ENCODE data around the gene THSD4.

The THSD4 gene

DNA sequence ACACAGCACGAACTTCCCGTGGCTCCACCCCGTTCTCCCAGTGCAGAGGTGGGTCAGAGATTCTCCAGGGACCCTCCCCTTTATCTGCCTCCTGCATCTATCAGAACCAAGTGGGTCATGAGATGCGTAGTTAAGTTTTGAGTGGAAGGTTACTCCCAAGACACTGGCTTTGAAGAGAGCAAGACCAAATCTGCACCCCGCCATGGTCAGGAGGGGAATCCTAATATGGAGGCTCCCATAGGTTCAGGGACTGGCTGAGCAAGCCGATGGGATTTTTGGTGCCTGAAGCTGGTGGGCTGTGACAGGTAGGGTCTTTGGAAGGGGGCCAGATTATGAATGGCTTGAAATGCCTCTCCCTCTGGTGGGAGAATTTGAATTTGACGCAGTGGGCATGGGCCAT, 488.1 kb downstream of the THSD4 start:
- no peak for DNase-seq

DNA sequence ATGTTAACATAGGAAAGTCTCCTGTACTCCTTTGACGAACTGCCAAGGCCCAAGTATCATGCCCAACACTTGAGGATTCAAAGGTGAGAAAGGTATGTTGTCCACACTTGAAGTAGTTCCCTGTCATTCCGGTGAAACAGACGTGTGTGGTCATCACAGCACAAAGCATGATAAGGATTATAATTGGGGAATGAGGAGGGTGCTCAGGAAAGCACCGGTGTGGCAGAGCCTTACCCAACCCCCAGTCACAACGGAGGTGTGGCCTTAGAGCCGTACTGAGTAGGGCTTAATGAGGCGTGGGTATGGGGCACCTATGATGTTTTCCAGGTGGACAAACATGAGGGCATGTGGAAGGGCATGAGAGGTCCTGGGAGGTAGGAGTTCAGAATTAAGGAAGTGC, 492.1 kb downstream of the THSD4 start:
- DNase-seq: no peak

DNA sequence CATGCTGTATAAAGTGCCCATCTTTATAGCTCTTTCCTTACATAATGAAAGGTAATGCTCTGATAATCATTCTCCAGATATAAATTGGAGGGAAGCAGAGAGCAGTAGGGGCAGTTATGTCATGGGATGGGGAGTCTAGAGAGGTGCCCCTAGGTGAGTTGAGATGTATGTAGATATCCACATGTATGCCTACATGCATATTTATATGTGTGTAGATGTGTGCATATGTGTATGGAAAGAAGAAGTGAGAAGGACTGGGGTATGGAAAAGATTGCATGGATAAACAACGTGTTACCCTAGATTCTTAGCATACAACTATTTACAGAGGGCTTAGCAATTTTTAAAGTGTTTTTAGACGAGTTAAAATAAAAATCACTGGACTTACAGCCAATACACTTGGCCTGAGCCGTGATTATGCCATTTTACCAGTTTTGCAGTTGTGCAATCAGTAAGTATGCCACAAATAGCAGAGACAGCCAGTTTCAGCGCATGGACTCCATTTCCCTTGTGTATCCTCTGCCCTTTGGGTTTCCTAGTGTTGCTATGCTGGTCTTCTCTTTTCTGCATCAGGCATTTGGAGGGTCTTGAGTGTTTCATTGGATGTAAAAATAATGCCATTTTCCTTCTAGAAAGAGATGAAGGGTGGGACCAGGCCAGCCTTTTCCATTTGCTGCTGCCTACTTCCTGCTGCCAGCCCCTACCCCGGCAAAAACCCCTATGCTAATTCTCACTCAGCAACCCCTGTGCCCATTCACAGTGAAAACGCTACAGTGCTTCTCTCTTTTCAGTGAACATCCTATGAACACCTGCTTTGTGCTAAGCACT, 495.7 kb downstream of the THSD4 start:
- DNase-seq: no peak

DNA sequence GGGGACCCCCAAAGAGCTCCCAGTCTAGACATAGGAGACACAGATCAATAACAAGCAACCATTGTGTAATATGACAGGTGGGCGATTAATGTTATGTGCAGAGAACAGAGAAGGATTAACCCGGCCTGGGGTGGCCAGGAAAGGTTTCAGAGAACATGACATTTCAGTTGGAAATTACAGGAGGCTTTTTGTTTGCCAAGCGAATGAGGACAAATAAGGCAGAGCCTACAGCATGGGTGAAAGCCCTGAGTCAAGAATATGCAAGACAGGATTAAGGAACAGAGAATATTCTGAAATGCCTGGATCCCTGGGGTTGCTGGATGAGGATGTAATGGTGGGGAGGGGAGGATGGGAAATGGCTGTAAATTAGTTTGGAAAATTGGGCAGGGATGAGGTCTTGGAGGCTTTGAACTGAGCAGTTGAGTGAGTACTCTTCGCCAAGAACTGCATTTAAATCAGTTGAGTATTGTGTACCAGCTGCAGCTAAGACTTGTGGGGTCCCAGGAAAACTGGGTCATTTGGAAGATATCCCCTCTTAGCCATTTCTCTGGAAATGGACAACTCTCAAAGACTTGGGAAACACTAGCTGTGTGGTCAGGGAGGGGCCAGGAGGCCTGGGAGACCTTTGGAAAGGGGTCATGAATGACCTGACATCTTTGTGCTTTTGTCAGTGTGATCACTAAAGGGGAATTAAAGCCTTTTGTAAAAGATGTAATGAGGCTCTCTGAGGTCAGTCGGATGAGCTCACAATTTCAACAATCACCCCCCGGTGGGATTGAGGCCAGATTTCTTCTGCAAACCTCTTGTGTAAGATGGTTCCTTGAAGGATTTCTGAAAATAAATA, 496.5 kb downstream of the THSD4 start:
- DNase-seq: no peak

DNA sequence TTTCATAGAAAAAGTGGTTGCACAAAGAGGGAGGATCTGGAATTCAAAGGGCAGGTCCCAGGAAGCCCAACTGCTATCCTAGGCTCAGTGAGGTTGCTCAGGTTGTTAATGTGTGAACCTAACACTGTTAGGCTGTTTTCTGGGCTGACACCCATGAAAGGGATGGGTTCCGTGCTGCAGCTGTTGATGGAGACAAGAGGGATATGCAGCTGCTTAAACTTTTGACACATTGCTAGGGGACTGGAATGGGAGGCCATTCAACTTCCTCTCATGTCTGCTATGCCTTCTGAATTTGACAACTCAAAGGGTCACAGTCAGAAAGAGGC, 497.1 kb downstream of the THSD4 start:
- no peak for DNase-seq

DNA sequence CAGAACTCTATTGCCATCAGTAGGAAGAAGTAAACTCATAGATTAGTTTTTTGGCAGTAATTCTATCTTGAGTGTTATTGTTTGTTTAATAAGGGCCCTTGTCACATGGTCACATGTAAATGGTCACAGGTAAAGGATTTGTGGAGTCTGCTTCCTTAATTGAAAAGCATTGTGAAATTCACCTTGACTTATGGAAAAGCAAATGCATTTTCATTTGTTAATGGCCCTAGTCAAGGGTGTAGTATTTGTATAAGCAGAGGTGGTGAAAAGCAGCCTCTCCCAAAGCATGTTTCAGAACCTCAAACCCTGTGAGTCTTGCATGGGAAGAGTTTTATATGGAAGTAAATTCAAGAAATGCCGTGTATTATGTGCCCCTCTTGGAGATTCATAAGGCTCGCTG, 497.6 kb downstream of the THSD4 start:
- DNase-seq: no peak

DNA sequence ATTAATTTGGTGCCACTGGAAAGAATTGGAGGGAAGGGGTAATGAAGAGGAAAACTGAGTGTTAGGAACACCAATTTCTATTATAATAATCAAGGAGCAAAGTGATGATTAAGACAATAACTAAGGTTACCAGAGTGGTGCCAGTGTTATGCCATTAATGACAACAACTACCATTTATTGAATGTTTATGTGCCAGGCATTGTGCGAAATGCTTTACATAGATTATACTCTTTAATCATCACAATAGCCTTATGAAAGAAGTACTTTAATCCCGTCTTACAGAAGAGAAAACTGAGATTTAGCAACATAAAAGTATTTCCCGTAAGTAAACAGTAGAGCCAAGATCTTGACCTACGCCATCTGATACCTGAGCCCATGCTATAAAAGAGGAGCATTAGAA, 507.8 kb downstream of the THSD4 start:
- DNase-seq: no peak

DNA sequence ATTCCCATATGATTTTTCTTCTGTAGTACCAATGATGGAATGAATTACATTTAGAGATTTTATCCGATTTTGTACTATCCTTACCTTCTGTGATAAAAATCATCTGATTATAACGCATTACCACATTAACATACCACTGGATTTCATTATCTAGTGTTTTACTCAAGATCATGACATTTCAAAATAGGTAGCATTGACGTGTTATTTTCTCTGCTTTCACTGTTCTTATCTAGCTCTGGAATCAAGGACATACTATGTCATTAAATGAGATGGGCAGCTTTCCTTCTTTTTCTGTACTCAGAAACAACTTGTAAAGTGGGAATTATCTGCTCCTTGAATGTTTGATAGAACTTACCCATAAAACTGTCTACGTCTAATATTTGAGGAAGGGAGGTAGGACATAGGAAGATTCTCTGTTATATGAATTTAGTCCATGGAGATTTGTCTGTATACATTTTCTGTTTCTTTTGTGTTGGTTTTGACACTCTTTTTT, 511.4 kb downstream of the THSD4 start:
- no peak for DNase-seq

DNA sequence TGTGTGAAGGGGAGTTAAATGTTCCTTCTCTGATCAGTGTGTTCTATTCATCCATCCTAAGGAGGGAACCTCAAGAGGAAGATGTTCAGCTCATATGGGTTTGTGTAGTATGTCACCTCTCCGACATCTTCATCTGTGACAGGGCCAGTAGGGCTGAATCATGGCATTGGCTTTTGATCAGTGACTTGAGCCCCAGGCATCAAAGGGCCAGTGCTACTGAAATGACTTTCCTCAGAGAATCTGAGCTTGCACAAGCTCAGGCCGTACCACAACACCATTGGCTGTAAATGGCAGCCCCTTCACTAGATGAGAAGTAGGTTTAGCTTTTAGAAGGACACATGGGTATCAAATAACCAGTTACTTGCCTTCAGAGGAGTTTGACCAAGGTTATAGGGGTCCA, 511.9 kb downstream of the THSD4 start:
- DNase-seq: no peak

DNA sequence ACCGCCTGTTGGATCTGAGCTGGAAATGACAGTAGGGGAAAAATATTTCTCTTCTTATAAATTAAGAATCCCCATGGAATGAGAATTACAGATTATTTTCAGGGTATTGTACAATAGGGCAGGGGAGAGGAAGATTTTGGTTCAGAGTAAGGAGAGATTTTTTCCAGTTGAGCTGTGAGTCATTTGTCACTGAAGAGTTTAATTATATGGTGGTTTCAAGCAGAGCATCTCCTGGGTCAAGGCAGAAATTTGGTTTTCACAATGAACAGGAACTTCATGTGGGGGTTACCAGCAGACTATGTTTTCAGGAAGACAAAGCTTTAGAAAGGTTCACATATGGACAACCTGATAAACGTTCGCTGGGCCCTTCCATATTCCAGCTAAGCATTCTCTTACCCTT, 512.3 kb downstream of the THSD4 start:
- DNase-seq: no peak

DNA sequence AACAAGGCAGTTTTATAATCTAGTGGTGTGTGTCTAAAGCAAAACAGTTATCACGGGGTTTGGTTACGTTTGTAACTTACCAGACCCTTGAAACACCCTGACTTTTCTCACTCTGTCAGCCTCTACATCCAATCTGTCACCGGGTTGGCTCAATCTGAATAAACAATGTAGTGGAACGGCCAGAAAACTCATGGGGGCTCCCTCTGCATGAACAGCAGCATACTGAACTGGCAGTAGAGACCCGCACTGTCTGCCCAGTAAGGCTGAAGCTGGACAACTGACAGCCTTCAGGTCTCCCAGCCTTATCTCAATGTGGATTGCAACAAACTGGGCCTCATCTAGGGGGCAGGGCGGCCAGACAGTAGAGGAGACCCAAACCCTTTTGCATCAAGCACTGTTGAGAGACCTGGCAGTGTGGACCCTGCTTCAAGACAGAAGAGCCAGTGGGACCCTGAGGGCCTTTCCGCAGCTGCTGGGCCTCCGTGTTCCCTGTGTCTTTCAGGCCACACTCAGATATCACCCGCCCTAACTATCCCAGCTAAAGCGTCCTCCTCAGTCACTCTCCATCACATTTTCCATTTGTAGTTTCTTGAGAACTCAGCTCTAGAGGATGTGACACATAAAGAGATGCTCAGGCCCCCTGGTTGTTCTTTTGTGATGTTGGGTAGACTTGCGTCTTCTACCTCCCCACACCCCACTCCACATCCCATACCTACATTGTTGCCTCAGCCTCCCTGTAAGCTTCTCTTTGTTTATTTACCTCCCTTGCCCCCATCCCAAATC, 513.9 kb downstream of the THSD4 start:
- no peak for DNase-seq

DNA sequence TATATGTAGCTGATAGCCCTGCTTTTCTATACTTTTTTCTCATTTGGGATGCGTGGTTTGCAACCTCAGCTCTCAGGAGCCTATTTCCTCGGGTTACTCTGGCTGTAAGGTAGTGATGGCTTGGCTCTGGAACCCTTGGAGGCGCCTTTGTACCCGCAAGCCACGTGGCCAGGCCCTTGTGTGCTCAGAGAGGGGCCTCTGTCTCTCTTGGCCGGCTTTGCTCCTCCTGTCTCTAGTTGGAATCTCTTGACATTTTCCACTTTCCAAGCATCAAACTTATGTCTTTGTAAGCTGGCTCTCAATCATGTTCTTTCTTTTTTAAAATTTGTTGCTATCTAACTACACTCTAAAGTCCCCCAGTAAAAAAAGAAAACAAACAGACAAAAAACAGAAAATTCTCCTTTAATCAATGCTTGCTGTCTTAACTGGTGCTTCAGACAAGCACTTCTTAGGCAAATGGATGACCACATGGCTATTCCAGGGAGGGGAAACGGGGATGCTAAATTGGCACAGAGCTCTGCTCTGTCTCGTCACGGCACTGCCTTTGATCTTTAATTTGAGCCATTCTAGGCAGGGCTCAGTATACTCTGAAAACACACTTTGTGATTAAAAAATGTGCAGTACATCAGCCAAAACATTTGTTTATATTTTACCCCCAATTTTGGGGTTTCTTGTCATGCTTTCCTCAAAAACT, 514.7 kb downstream of the THSD4 start:
- DNase-seq: no peak

DNA sequence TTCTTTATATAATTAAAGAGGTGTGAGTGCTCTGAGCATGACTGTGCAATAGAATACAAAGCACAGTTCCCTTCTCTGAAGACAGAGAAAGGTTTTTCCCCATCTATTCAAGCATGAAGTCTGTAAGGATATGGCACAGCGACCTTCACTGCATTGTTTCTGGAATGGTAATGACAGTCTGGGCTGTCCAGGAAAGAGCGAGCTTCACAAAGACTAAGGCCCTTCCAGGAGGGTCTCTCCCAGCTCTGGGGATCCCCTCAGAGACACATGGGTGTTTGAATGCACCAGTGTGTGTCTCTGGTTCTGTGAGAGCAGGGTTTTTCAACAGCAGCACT, 515.2 kb downstream of the THSD4 start:
- DNase-seq: no peak

DNA sequence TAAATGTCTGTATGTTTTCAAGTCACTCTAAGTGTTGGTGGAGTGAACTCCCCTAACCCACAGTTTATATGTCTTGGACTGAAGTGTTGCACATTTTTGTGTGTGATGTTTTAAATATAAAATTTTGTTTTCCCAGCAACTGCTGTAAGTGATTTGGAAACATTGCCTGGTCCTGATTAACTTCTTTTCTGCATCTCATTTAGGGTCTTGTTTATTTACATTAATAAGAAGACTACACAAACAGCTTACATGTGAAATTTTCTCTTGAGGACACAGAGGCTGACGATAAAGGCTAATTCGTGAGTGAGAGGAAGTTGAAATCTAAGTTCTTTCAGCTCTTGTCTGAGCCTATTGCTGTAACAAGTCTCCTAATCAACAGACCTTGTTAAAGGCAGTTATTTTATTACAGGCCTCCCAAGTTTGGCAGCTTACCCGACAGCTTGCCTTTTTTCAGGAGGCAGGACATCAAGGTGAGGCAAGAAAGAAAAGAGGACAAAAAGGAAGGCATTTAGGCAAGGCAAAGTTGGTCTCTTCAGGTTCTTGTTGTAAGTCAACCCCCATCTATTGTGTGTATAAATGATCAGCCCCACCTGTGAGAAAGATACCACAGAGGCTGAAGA, 517.4 kb downstream of the THSD4 start:
- no peak for DNase-seq

DNA sequence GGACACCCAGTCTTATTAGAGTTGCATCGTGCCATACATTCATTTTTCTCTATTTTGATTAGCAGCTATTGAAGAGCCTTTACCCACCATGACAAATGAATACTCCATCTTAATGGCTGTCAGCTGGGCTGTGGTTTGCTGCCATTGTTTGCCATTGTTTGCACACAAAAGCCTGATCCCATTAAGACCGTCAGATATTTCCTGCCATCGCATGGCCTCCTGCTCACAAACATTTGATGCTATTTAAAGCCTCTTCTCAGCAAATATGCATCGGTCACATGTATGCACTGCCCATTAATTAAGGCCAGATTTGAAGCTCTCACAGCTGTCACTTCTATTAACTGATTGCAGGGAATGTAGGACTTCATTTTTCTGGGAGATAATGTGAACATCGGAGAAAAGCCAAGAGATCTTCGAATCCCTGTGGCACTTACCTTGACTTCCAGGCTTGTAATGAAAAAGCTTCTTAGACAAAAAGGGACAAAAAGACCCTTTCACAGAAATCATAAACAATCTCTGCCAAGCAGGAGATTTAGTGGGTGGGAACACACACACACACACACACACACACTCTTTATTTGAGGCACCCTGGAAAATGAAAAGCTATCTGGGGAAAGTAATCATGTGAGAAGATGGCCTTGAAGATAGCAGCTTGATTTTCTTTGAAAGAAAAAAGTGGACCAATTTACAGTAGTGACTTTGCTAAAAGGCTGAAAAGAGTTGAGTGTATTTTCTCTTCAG, 519.7 kb downstream of the THSD4 start:
- DNase-seq: no peak

DNA sequence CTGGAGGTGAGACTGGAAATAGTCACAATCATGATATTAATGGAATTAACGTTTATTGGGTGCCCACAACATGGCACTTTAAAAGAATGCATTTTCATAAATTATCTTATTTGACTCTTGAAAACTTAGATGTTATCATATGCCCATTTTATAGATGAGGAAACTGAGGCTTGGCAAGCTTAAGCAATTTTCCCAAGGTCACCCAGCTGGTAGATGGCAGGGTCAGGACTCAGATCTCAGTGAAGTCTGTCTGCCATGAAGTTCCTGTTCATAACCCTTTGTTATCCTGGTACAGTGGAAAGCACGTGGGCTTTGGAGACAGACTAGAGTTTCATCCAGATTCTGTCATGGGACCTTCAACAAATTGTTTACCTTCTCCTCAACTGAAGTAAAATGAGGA, 520.5 kb downstream of the THSD4 start:
- DNase-seq: no peak

DNA sequence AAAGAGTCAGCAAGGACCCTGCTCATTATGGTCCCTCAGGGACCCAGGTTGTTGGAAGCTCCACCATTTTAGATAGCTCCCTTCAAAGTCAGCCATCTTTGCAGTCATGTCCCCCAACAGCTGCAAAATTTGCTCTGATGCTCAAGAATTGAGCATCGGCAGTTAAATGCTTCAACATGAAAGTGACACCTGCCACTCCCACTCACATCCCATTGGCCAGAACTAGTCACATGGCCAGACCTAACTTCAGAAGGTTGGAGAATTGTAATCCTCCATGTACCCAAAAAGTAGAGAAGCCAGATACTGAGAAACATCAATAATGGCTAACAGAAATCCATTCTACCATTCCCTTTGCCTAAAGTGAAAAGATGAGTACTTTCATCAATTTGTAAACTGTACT, 523.6 kb downstream of the THSD4 start:
- no peak for DNase-seq

DNA sequence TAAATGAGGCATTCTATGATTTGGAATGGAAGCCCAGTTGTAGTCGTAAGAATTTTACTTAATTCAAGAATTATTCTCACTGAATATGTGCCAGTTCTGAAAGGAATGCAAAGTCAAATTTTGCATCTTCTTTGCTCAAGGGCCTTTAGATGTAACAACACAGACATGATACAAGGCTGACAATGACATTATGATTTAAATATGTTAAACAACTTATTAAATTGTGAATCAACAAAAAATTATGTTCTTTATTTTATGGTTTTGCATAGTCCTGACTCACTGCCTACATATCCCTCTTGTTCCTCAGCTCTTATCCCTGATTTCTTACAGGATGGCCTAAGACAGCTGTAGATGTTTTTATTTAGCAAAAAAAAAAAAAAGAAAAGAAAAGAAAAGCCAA, 524.2 kb downstream of the THSD4 start:
- DNase-seq: no peak

DNA sequence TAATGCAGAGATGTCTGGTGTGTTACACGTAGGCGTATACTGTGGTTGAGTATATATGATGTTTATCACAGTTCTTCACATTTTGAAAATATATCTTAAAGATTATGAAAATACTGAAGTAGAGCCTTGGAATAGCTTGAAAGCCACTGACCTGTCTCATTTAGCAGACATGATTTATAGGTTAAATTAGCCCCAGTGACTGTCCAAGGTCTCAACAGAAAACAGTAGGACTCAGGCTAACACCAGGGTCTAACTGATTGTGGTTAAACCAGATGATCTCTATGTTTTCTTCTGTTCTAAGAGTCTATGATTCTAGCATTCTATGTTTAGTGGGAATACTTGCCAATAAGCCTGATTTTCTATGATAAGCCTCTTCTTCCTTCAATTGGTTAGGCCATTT, 528.6 kb downstream of the THSD4 start:
- DNase-seq: no peak

DNA sequence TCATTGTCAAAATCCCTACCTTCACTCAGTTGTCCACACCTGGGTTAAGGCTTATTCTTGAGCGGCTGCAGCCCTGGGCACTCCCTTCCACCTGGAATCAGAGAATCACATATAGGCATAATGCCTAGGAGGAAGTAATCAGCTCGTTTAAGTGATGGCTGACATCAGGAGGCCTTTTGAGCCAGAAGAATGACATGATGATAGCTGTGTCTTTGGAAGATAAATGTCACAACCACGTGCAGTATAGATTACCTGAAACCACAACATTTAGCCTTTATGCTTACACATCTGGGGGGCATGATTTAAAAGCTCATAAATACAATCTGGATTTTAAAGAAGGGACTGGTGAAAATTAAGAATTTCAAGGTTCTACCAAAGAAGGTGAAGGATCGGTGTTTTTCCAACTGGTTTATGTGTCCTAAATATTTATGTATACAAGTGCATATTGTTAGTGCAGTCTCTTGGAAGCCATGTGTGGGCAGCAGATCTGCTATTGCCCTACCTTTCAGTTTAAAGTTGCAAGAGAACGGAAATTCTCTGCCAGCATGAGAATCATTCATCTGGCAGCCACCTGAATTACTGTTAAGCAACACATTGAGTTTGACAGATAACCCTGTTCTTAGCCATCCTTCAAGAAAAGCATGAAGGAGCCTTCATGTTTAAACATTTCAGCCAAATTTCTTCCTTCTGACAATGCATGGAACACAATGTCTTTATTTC, 531.7 kb downstream of the THSD4 start:
- no peak for DNase-seq

DNA sequence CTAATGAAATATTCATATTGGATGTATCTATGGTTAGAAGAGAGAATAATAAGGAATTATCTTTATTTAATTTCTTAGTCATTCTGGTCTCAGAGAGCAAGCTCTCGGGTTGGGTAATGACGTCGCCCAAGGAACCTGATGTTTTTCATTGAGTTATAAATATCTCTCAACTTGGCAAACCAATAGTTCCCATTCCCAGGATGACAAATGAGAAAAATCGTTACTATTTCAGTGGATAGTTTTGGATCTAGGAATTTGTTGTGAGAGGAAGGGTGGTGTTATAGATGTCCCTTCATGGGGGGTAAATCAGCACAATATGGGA, 532.2 kb downstream of the THSD4 start:
- DNase-seq: no peak
